GM15510 (cell line): ENCODE results near the gene CKMT2.

Experiments used
- POLR2A ChIP-seq: IDR thresholded peaks from 3 replicates; pipeline ENCODE4 v1.6.1; 2011; ENCODE audit warnings: borderline replicate concordance; ENCODE audit not compliant: insufficient read length; ENCODE audit errors: extremely low read depth

Gene CKMT2

GRCh38 chr5:81308836-81309235, 75.7 kb downstream of the CKMT2 start:
- TF ChIP-seq POLR2A: no peak

GRCh38 chr5:81310402-81311063, 77.4 kb downstream of the CKMT2 start:
- no peak for TF ChIP-seq POLR2A

- TF ChIP-seq POLR2A: no peak
These were observed 80.2 kb downstream of the CKMT2 start for GRCh38 chr5:81313278-81313677.

- no peak for TF ChIP-seq POLR2A
These were observed 80.6 kb downstream of the CKMT2 start for GRCh38 chr5:81313686-81314085.

- TF ChIP-seq POLR2A: no peak
These were observed 81.5 kb downstream of the CKMT2 start for GRCh38 chr5:81314581-81314980.

GRCh38 chr5:81315336-81315735, 82.2 kb downstream of the CKMT2 start:
- no peak for TF ChIP-seq POLR2A

- TF ChIP-seq POLR2A: no peak
These were observed 82.7 kb downstream of the CKMT2 start for GRCh38 chr5:81315830-81316229.
